ENCODE data around the gene CCDC40.
A peak's percentile ranks its signal among the peaks of the same experiment; 100 is the strongest.

The CCDC40 gene

GRCh38 chr17:80119271-80119791 lies 82.9 kb downstream of the CCDC40 start:
- no peak for DNase-seq

- DNase-seq, result no peak
Observed at GRCh38 chr17:80119839-80120238, 83.4 kb downstream of the CCDC40 start.

- no peak for DNase-seq
Observed at GRCh38 chr17:80122026-80122575, 85.7 kb downstream of the CCDC40 start.

- no peak for DNase-seq
Observed at GRCh38 chr17:80122926-80123505, 86.6 kb downstream of the CCDC40 start.

GRCh38 chr17:80123791-80124190 lies 87.3 kb downstream of the CCDC40 start:
- peak; percentile 31 for DNase-seq

GRCh38 chr17:80124351-80124981 lies 88.0 kb downstream of the CCDC40 start:
- peak; percentile 45 for DNase-seq

GRCh38 chr17:80125656-80126448 lies 89.4 kb downstream of the CCDC40 start:
- DNase-seq, result peak; percentile 85

GRCh38 chr17:80126449-80126715 lies 89.9 kb downstream of the CCDC40 start:
- DNase-seq, result no peak

- DNase-seq, result no peak
Observed at GRCh38 chr17:80129006-80129565, 92.6 kb downstream of the CCDC40 start.

- DNase-seq, result no peak
Observed at GRCh38 chr17:80130992-80131391, 94.5 kb downstream of the CCDC40 start.

GRCh38 chr17:80132906-80133625 lies 96.6 kb downstream of the CCDC40 start:
- DNase-seq, result no peak

- DNase-seq, result no peak
Observed at GRCh38 chr17:80133626-80133970, 97.2 kb downstream of the CCDC40 start.

GRCh38 chr17:80137131-80137530 lies 100.7 kb downstream of the CCDC40 start:
- no peak for DNase-seq

GRCh38 chr17:80138856-80139426 lies 102.5 kb downstream of the CCDC40 start:
- DNase-seq, result no peak

- DNase-seq, result no peak
Observed at GRCh38 chr17:80141463-80142165, 105.2 kb downstream of the CCDC40 start.

GRCh38 chr17:80142929-80143328 lies 106.5 kb downstream of the CCDC40 start:
- DNase-seq, result no peak

- DNase-seq, result no peak
Observed at GRCh38 chr17:80145076-80146075, 108.9 kb downstream of the CCDC40 start.

GRCh38 chr17:80146121-80147034 lies 109.9 kb downstream of the CCDC40 start:
- no peak for DNase-seq

- DNase-seq, result peak; percentile 99
Observed at GRCh38 chr17:80147035-80147822, 110.8 kb downstream of the CCDC40 start, which contains the start of gene EIF4A3. TSS of gene EIF4A3 (minus strand) at chr17:80147128. CDS start at chr17:80146961, 167 bp downstream.

All from fibroblast of upper back skin (primary cell).